Natural killer cell treated with Interleukin-12 subunit alpha and Interleukin-12 subunit beta and Interleukin-15 and Interleukin-18, amount 100 ng/mL, for 72 hours (primary cell): ENCODE data around the gene JPH3. TPM values are rescaled to one million over a fixed set of nuclear protein-coding genes. Genes with fewer than 3 reads are reported as not detected.
"Not testable (repeated sequence)": the region's sequence is repeated elsewhere in the genome, so short reads cannot be mapped to it uniquely, and the experiment has no call there.

ENCODE experiments used
- ATAC-seq, 2 donors: fragments of 150-1000 bp; cut with Tn5 transposase in 1 of 2; sonication (Bioruptor Pico), chemical (Tn5 transposase) in 1 of 2; 2 replicates each; pipeline ENCODE4 v1.10.0; 2021
- DNase-seq: peaks from one replicate; pipeline ENCODE4 v3.0.0; 2022; ENCODE audit warnings: low spot score
- H3K27ac Mint-ChIP-seq, 2 donors: 1 replicate in 1 of 2; 2 replicates in 1 of 2; pipeline ENCODE4 v1.8.0; 2022; ENCODE audit warnings: mixed read lengths in 2 of 2, mild to moderate bottlenecking in 1 of 2, moderate library complexity in 1 of 2
- H3K27me3 Mint-ChIP-seq, 2 donors: 1 replicate in 1 of 2; 2 replicates in 1 of 2; pipeline ENCODE4 v1.8.0; 2022; ENCODE audit warnings: mixed read lengths in 2 of 2
- H3K36me3 Mint-ChIP-seq: one replicate; pipeline ENCODE4 v1.8.0; 2022; ENCODE audit warnings: mixed read lengths
- H3K4me1 Mint-ChIP-seq, 2 donors: 1 replicate in 1 of 2; 2 replicates in 1 of 2; pipeline ENCODE4 v1.8.0; 2022; ENCODE audit warnings: low read depth in 2 of 2, mixed read lengths in 2 of 2, mild to moderate bottlenecking in 1 of 2
- H3K4me3 Mint-ChIP-seq: one replicate; pipeline ENCODE4 v1.8.0; 2022; ENCODE audit warnings: mixed read lengths
- H3K9me3 Mint-ChIP-seq: 2 replicates; pipeline ENCODE4 v1.8.0; 2022; ENCODE audit warnings: mixed read lengths
- total RNA-seq, 2 donors: library from RNA; stranded (reverse); gene quantifications; one replicate each; pipeline ENCODE4 v1.2.3, GENCODE V29; 2022

JPH3 gene
- total RNA-seq, 2 donors from 2014 or later, result not detected

DNA sequence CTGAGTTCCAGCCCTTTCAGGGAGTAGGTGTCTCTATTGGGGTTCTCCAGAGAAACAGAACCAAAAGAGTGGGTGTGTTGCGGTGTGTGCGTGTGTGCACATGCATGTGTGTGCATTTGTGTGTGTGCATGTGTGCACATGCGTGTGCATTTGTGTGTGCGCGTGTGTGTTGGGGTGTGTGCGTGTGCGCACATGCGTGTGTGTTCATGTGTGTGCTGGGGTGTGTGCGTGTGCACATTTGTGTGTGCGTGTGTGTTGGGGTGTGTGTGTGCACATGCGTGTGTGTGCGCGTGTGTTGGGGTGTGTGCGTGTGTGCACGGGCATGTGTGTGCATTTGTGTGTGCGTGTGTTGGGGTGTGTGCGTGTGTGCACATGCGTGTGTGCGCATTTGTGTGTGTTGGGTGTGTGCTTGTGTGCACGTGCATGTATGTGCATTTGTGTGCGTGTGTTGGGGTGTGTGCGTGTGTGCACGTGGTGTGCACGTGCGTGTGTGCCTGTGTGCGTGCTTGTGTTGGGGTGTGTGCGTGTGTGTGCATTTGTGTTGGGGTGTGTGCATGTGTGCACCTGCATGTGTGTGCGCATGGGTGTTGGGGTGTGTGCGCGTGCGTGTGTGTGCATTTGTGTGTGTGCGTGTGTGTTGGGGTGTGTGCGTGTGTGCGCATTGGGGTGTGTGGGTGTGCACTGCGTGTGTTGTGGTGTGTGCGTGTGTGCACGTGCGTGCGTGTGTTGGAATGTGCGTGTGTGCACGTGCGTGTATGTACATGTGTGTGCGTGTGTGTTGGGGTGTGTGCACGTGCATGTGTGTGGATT lies 38.4 kb upstream of the JPH3 start:
- DNase-seq (no peak), ATAC-seq (no peak)
- H3K4me3 Mint-ChIP-seq, result no peak overlapping the region
- H3K36me3 Mint-ChIP-seq, result no peaks in the 10 kb centered on the region
- peaks cover 4 to 10% of the 10 kb centered on the region in 2 donors for H3K27me3 Mint-ChIP-seq
- H3K27ac Mint-ChIP-seq, result peak overlapping the region; percentile 12 to 24
- peaks cover 11% of the 10 kb centered on the region for H3K9me3 Mint-ChIP-seq
- peaks cover 0 to 17% of the 10 kb centered on the region in 2 donors for H3K4me1 Mint-ChIP-seq

GRCh38 chr16:87564524-87564778 lies 37.9 kb upstream of the JPH3 start:
- DNase-seq (no peak), ATAC-seq (no peak)
- peaks cover 4 to 9% of the 10 kb centered on the region in 2 donors for H3K27me3 Mint-ChIP-seq
- peaks cover 11% of the 10 kb centered on the region for H3K9me3 Mint-ChIP-seq
- peaks cover 0 to 17% of the 10 kb centered on the region in 2 donors for H3K4me1 Mint-ChIP-seq
- peak overlapping the region in 1 of 2 donors; percentile 24 for H3K27ac Mint-ChIP-seq
- H3K36me3 Mint-ChIP-seq, result no peaks in the 10 kb centered on the region
- no peak overlapping the region for H3K4me3 Mint-ChIP-seq

GRCh38 chr16:87569601-87570571 lies 32.4 kb upstream of the JPH3 start:
- Mint-ChIP-seq H3K27me3 (peaks cover 8 to 13% of the 10 kb centered on the region in 2 donors), H3K4me1 (peaks cover 0 to 2% of the 10 kb centered on the region in 2 donors), H3K4me3 (no peak overlapping the region), H3K9me3 (no peaks in the 10 kb centered on the region), H3K36me3 (no peaks in the 10 kb centered on the region), H3K27ac (no peak overlapping the region)
- ATAC-seq (no peak), DNase-seq (no peak)

DNA sequence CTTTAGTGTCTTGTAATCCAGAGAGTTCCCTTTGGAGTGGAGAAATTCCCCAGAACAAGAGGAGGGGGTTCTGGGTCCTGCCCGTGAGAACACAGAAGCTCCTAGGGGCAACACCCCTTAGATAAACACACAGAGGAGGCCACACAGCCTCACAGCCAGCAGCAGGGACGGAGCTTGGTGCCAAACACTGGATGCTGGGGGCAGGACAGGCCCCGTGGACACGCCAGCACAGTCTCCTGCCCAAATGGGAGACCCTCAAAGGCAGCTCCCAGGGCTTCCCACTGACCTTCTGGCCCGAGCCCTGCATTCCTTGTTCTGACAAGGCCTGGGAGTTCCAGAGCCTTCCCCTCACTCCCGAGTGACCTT lies 31.8 kb upstream of the JPH3 start:
- H3K36me3 Mint-ChIP-seq, result no peaks in the 10 kb centered on the region
- H3K27me3 Mint-ChIP-seq, result peaks cover 12 to 19% of the 10 kb centered on the region in 2 donors
- H3K27ac Mint-ChIP-seq, result no peak overlapping the region
- H3K4me3 Mint-ChIP-seq, result no peak overlapping the region
- H3K4me1 Mint-ChIP-seq, result peaks cover 0 to 2% of the 10 kb centered on the region in 2 donors
- DNase-seq, result no peak
- no peaks in the 10 kb centered on the region for H3K9me3 Mint-ChIP-seq
- no peak for ATAC-seq

GRCh38 chr16:87570938-87571867 lies 31.1 kb upstream of the JPH3 start:
- ATAC-seq (no peak), DNase-seq (no peak)
- H3K27ac Mint-ChIP-seq, result no peak overlapping the region
- no peaks in the 10 kb centered on the region for H3K36me3 Mint-ChIP-seq
- H3K27me3 Mint-ChIP-seq, result peaks cover 12 to 20% of the 10 kb centered on the region in 2 donors
- no peaks in the 10 kb centered on the region for H3K9me3 Mint-ChIP-seq
- peaks cover 0 to 2% of the 10 kb centered on the region in 2 donors for H3K4me1 Mint-ChIP-seq
- H3K4me3 Mint-ChIP-seq, result no peak overlapping the region

GRCh38 chr16:87571868-87572244 lies 30.5 kb upstream of the JPH3 start:
- DNase-seq (no peak), ATAC-seq (no peak)
- no peak overlapping the region for H3K4me3 Mint-ChIP-seq
- no peaks in the 10 kb centered on the region for H3K36me3 Mint-ChIP-seq
- no peaks in the 10 kb centered on the region for H3K9me3 Mint-ChIP-seq
- H3K27me3 Mint-ChIP-seq, result peaks cover 17 to 26% of the 10 kb centered on the region in 2 donors
- H3K4me1 Mint-ChIP-seq, result peaks cover 0 to 2% of the 10 kb centered on the region in 2 donors
- no peak overlapping the region for H3K27ac Mint-ChIP-seq

GRCh38 chr16:87572959-87573358 lies 29.3 kb upstream of the JPH3 start:
- Mint-ChIP-seq H3K4me3 (no peak overlapping the region), H3K27ac (no peak overlapping the region), H3K27me3 (peaks cover 15 to 26% of the 10 kb centered on the region in 2 donors), H3K9me3 (no peaks in the 10 kb centered on the region), H3K4me1 (peaks cover 0 to 2% of the 10 kb centered on the region in 2 donors), H3K36me3 (no peaks in the 10 kb centered on the region)
- ATAC-seq (no peak), DNase-seq (no peak)

GRCh38 chr16:87575027-87575804 lies 27.1 kb upstream of the JPH3 start:
- DNase-seq (no peak), ATAC-seq (peak in 1 of 2 donors; percentile 28)
- Mint-ChIP-seq H3K4me3 (no peak overlapping the region), H3K9me3 (no peaks in the 10 kb centered on the region), H3K27ac (no peak overlapping the region), H3K36me3 (no peaks in the 10 kb centered on the region), H3K4me1 (peaks cover 0 to 2% of the 10 kb centered on the region in 2 donors), H3K27me3 (peaks cover 24 to 31% of the 10 kb centered on the region in 2 donors)

- ATAC-seq, result no peak
- Mint-ChIP-seq H3K4me1 (peaks cover 0 to 2% of the 10 kb centered on the region in 2 donors), H3K4me3 (no peak overlapping the region), H3K27me3 (peaks cover 29 to 37% of the 10 kb centered on the region in 2 donors), H3K36me3 (no peaks in the 10 kb centered on the region), H3K27ac (no peak overlapping the region), H3K9me3 (no peaks in the 10 kb centered on the region)
- no peak for DNase-seq
These were observed 26.1 kb upstream of the JPH3 start for GRCh38 chr16:87576171-87576570.

DNA sequence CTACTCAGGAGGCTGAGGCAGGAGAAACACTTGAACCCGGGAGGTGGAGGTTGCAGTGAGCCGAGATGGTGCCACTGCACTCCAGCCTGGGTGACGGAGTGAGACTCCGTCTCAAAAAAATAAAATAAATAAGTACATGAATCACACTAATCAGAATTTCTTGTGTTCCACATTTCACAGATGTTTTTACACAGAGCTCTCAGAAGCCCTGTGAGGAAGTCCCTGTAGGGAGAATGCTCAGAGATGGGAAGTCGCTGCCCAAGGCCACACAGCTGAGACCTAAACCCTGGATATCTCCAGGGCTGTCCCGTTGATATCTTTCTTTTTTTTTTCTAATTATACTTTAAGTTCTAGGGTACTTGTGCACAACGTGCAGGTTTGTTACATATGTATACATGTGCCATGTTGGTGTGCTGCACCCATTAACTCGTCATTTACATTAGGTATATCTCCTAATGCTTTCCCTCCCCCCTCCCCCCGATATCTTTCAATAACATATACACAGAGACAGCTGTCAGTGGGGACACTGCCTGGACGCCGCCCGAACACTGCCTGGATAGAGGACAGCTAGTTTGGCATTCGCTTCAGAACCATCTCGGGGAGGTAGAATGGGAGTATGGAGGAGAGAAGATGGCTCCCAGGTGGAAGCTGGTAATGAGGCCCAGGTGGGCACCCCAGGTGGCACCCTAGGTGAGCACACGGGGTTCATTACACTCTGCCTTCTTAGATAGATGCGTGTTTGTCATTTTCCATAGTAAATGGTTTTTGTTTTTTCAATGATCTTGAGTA lies 24.0 kb upstream of the JPH3 start:
- not testable (repeated sequence) for H3K9me3 Mint-ChIP-seq, H3K36me3 Mint-ChIP-seq, ATAC-seq, H3K4me3 Mint-ChIP-seq, H3K27ac Mint-ChIP-seq, DNase-seq, H3K4me1 Mint-ChIP-seq
- peaks cover 33 to 41% of the 10 kb centered on the region in 2 donors for H3K27me3 Mint-ChIP-seq

- ATAC-seq (no peak), DNase-seq (no peak)
- H3K36me3 Mint-ChIP-seq, result no peaks in the 10 kb centered on the region
- H3K27me3 Mint-ChIP-seq, result peaks cover 39 to 50% of the 10 kb centered on the region in 2 donors
- no peaks in the 10 kb centered on the region for H3K9me3 Mint-ChIP-seq
- H3K4me3 Mint-ChIP-seq, result no peak overlapping the region
- H3K27ac Mint-ChIP-seq, result no peak overlapping the region
- H3K4me1 Mint-ChIP-seq, result no peaks in the 10 kb centered on the region
These were observed 22.6 kb upstream of the JPH3 start for GRCh38 chr16:87579691-87580090.

GRCh38 chr16:87580855-87581261 lies 21.4 kb upstream of the JPH3 start:
- DNase-seq, result no peak
- H3K27ac Mint-ChIP-seq, result no peak overlapping the region
- H3K9me3 Mint-ChIP-seq, result no peaks in the 10 kb centered on the region
- ATAC-seq, result no peak
- H3K36me3 Mint-ChIP-seq, result no peaks in the 10 kb centered on the region
- no peak overlapping the region for H3K4me3 Mint-ChIP-seq
- peaks cover 36 to 42% of the 10 kb centered on the region in 2 donors for H3K27me3 Mint-ChIP-seq
- peaks cover 0 to 3% of the 10 kb centered on the region in 2 donors for H3K4me1 Mint-ChIP-seq
